HG03175 (cell line): ENCODE results near the gene CASR.
A peak's percentile ranks its signal among the peaks of the same experiment; 100 is the strongest.
"Not testable (repeated sequence)": the region's sequence is repeated elsewhere in the genome, so short reads cannot be mapped to it uniquely, and the experiment has no call there.

Source experiments
- ATAC-seq: cut with Tn5 transposase; IDR thresholded peaks from one replicate; pipeline ENCODE4 v1.9.1; 2021; ENCODE audit warnings: mild to moderate bottlenecking, moderate library complexity; ENCODE audit not compliant: unreplicated experiment

The CASR gene

GRCh38 chr3:122183521-122183892 lies at the start of gene CASR:
CASR (plus strand) TSS chr3:122183668; CDS start chr3:122254190, 70,522 bp downstream.
- ATAC-seq, result no peak

- ATAC-seq, result peak; percentile 53
Measured at GRCh38 chr3:122146466-122146865, 37.0 kb upstream of the CASR start.

GRCh38 chr3:122148941-122149627 lies 34.4 kb upstream of the CASR start:
- no peak for ATAC-seq

GRCh38 chr3:122151480-122151879 lies 32.0 kb upstream of the CASR start:
- no peak for ATAC-seq

GRCh38 chr3:122164983-122165382 lies 18.5 kb upstream of the CASR start:
- ATAC-seq, result not testable (repeated sequence)

GRCh38 chr3:122167630-122168029 lies 15.8 kb upstream of the CASR start:
- ATAC-seq, result no peak

- ATAC-seq, result no peak
Measured at GRCh38 chr3:122168044-122168443, 15.4 kb upstream of the CASR start.

- ATAC-seq, result no peak
Measured at GRCh38 chr3:122169911-122170310, 13.6 kb upstream of the CASR start.

GRCh38 chr3:122171361-122171760 lies 12.1 kb upstream of the CASR start:
- ATAC-seq, result not testable (repeated sequence)

GRCh38 chr3:122178711-122179110 lies 4.8 kb upstream of the CASR start:
- no peak for ATAC-seq

- no peak for ATAC-seq
Measured at GRCh38 chr3:122183893-122184590, 574 bp downstream of the CASR start.

GRCh38 chr3:122184591-122184929 lies 1.1 kb downstream of the CASR start:
- no peak for ATAC-seq

- no peak for ATAC-seq
Measured at GRCh38 chr3:122186372-122186771, 2.9 kb downstream of the CASR start.

- ATAC-seq, result no peak
Measured at GRCh38 chr3:122188737-122189136, 5.3 kb downstream of the CASR start.

GRCh38 chr3:122189357-122189756 lies 5.9 kb downstream of the CASR start:
- ATAC-seq, result no peak

GRCh38 chr3:122190525-122190924 lies 7.1 kb downstream of the CASR start:
- no peak for ATAC-seq

- ATAC-seq, result no peak
Measured at GRCh38 chr3:122198966-122199365, 15.5 kb downstream of the CASR start.

GRCh38 chr3:122199552-122199951 lies 16.1 kb downstream of the CASR start:
- ATAC-seq, result no peak

GRCh38 chr3:122200661-122201060 lies 17.2 kb downstream of the CASR start:
- ATAC-seq, result no peak

- not testable (repeated sequence) for ATAC-seq
Measured at GRCh38 chr3:122201476-122201875, 18.0 kb downstream of the CASR start.

- no peak for ATAC-seq
Measured at GRCh38 chr3:122208579-122208978, 25.1 kb downstream of the CASR start.

GRCh38 chr3:122213650-122214049 lies 30.2 kb downstream of the CASR start:
- ATAC-seq, result no peak

GRCh38 chr3:122214711-122215110 lies 31.2 kb downstream of the CASR start:
- no peak for ATAC-seq
